ENCODE measurements around the gene AVL9.

DNA sequence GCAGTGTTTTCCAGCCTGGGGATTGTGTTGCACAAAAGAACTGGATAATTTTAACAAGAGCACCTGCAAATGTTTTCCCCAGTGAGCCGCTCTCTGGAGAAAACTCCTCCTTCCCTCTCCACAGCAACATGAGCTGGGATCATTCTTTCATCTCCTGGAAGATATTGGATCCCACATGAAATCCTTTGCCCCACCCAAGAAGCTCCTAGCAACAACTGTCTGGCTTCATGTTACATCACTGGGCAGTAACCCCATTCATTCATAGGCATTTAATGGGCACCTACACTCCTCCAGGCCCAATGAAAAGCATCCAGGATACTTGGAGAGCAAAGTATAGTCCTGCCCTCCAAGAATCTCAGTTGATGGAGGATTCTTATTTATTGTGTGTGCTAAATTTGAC lies 32.3 kb upstream of the AVL9 start:
- no peak for TF ChIP-seq EZH2 (IDR thresholded peaks at IDR 0.05; ENCODE audit: borderline replicate concordance, low read length)
- TF ChIP-seq, protein P1, sequence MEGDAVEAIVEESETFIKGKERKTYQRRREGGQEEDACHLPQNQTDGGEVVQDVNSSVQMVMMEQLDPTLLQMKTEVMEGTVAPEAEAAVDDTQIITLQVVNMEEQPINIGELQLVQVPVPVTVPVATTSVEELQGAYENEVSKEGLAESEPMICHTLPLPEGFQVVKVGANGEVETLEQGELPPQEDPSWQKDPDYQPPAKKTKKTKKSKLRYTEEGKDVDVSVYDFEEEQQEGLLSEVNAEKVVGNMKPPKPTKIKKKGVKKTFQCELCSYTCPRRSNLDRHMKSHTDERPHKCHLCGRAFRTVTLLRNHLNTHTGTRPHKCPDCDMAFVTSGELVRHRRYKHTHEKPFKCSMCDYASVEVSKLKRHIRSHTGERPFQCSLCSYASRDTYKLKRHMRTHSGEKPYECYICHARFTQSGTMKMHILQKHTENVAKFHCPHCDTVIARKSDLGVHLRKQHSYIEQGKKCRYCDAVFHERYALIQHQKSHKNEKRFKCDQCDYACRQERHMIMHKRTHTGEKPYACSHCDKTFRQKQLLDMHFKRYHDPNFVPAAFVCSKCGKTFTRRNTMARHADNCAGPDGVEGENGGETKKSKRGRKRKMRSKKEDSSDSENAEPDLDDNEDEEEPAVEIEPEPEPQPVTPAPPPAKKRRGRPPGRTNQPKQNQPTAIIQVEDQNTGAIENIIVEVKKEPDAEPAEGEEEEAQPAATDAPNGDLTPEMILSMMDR (conservative IDR thresholded peaks at IDR 0.05 in 1 of 2, IDR thresholded peaks at IDR 0.05 in 1 of 2; ENCODE audit: extremely low read depth in 1 of 2, insufficient read depth in 1 of 2, low read depth in 1 of 2, low read length in 2 of 2) = no peak

All from mammary epithelial cell (primary cell).